Caco-2 (cell line): Measurements from ENCODE around the gene DEK. TPM values are rescaled to one million over a fixed set of nuclear protein-coding genes. Genes with fewer than 3 reads are reported as not detected.

Experiments
- BruUV-seq: library from RNA; stranded (reverse); fragments of 400-500 nt; replicated peaks from 2 replicates; lab custom pipeline; 2021; lab: Mats Ljungman, UMichigan
- CTCF ChIA-PET: fragments of 300-600 bp; sonication (Branson Sonifier 250); formaldehyde crosslinking; loops from one replicate; lab custom pipeline; 2022; ENCODE audit warnings: antibody characterized with exemption; lab: Charles Lee
- POLR2A ChIA-PET: fragments of 300-600 bp; sonication (Branson Sonifier 250); formaldehyde crosslinking; loops from one replicate; lab custom pipeline; 2022; ENCODE audit warnings: antibody characterized with exemption; lab: Charles Lee
- DNase-seq, 2 experiments: peaks; one replicate each; pipeline versions ENCODE4 v3.0.0 to v3.0.0-alpha.2; 2020 to 2022
- H3K27me3 ChIP-seq: replicated peaks from 2 replicates; pipeline ENCODE4 v1.6.0; 2011; ENCODE audit warnings: low read length; ENCODE audit not compliant: control insufficient read depth, insufficient read depth
- H3K36me3 ChIP-seq: 2 replicates; pipeline ENCODE4 v1.5.1; 2011; ENCODE audit warnings: low read length; ENCODE audit not compliant: control insufficient read depth, insufficient read depth
- H3K4me1 ChIP-seq: fragments of 250-450 bp; sonication (Bioruptor Pico); 2 replicates; pipeline ENCODE4 v1.5.1; 2020; ENCODE audit warnings: mild to moderate bottlenecking
- H3K4me3 ChIP-seq: 2 replicates; pipeline ENCODE4 v1.5.1; 2011; ENCODE audit warnings: low read depth, mild to moderate bottlenecking, control low read depth, low read length
- H3K9me3 ChIP-seq: fragments of 250-450 bp; sonication (Bioruptor Pico); 2 replicates; pipeline ENCODE4 v1.5.1; 2020; ENCODE audit warnings: mild to moderate bottlenecking, moderate library complexity
- H3K27ac Mint-ChIP-seq: one replicate; pipeline ENCODE4 v1.8.0; 2022; ENCODE audit warnings: mixed read lengths; ENCODE audit not compliant: unreplicated experiment
- H3K27me3 Mint-ChIP-seq: one replicate; pipeline ENCODE4 v1.8.0; 2022; ENCODE audit warnings: mixed read lengths; ENCODE audit not compliant: insufficient read depth, unreplicated experiment
- H3K36me3 Mint-ChIP-seq: one replicate; pipeline ENCODE4 v1.8.0; 2022; ENCODE audit warnings: mild to moderate bottlenecking, mixed read lengths; ENCODE audit not compliant: insufficient read depth, unreplicated experiment
- H3K4me1 Mint-ChIP-seq: one replicate; pipeline ENCODE4 v1.8.0; 2022; ENCODE audit warnings: low read depth, mixed read lengths; ENCODE audit not compliant: unreplicated experiment
- H3K4me3 Mint-ChIP-seq: one replicate; pipeline ENCODE4 v1.8.0; 2022; ENCODE audit warnings: mild to moderate bottlenecking, moderate library complexity, mixed read lengths; ENCODE audit not compliant: unreplicated experiment
- H3K9me3 Mint-ChIP-seq: one replicate; pipeline ENCODE4 v1.8.0; 2022; ENCODE audit warnings: mixed read lengths; ENCODE audit not compliant: unreplicated experiment
- intact Hi-C: fragments of 100-400 bp; cut with micrococcal nuclease; formaldehyde crosslinking; loops from one replicate; pipeline ENCODE4 v1.10.0; 2022; ENCODE audit not compliant: unreplicated experiment
- total RNA-seq: library from RNA; stranded (reverse); gene quantifications from 2 replicates; pipeline ENCODE4 v1.2.3, GENCODE V29; 2022
- TF ChIP-seq, protein P1 (sequence below), 2 experiments: fragments of 200-600 bp in 1 of 2; IDR thresholded peaks; 1 replicate in 1 of 2; 2 replicates in 1 of 2; pipeline versions ENCODE4 v1.5.1 to v1.8.0; 2011 to 2022; ENCODE audit warnings: antibody characterized with exemption in 1 of 2, control low read depth in 1 of 2, inconsistent platforms in 1 of 2, low read depth in 1 of 2, low read length in 1 of 2, mild to moderate bottlenecking in 1 of 2, moderate library complexity in 1 of 2; ENCODE audit not compliant: insufficient read depth in 1 of 2, severe bottlenecking in 1 of 2, unreplicated experiment in 1 of 2

Gene DEK
- total RNA-seq, 1 experiment from 2014 or later: 170 TPM

DNA sequence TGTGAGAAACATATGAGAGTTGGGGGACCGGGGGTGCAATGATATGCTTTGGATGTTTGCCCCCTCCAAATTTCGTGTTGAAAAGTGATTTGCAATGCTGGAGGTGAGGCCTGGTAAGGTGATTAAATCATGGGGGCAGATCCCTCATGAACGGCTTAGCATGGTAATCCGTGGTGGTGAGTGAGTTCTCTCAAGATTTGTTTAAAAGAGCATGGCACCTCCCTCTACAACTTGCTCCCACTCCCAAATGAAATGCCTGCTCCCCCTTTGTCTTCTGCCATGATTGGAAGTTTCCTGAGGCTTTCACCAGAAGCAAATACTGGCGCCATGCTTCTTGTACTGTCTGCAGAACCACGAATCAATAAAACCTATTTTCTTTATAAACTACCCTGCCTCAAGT lies 2.5 kb downstream of the DEK start:
- DNase-seq: no peak
- TF ChIP-seq, protein P1, sequence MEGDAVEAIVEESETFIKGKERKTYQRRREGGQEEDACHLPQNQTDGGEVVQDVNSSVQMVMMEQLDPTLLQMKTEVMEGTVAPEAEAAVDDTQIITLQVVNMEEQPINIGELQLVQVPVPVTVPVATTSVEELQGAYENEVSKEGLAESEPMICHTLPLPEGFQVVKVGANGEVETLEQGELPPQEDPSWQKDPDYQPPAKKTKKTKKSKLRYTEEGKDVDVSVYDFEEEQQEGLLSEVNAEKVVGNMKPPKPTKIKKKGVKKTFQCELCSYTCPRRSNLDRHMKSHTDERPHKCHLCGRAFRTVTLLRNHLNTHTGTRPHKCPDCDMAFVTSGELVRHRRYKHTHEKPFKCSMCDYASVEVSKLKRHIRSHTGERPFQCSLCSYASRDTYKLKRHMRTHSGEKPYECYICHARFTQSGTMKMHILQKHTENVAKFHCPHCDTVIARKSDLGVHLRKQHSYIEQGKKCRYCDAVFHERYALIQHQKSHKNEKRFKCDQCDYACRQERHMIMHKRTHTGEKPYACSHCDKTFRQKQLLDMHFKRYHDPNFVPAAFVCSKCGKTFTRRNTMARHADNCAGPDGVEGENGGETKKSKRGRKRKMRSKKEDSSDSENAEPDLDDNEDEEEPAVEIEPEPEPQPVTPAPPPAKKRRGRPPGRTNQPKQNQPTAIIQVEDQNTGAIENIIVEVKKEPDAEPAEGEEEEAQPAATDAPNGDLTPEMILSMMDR (IDR thresholded peaks at IDR 0.05; ENCODE audit: insufficient read depth in 1 of 2, low read depth in 1 of 2, low read length in 1 of 2, severe bottlenecking in 1 of 2, unreplicated experiment in 1 of 2): no peak
- Mint-ChIP-seq H3K4me3 (peak overlapping the region; percentile 95), H3K27me3 (no peaks in the 10 kb centered on the region), H3K27ac (no peak overlapping the region), H3K9me3 (no peaks in the 10 kb centered on the region), H3K4me1 (peaks cover 8% of the 10 kb centered on the region), H3K36me3 (peaks cover 48% of the 10 kb centered on the region)
- H3K36me3 ChIP-seq: peaks cover 2% of the 10 kb centered on the region; the same call in 1 of the 2 replicates
- no peaks in the 10 kb centered on the region for H3K9me3 ChIP-seq
- peaks cover 12% of the 10 kb centered on the region for H3K4me1 ChIP-seq
- no TSS peak for BruUV-seq
- H3K27me3 ChIP-seq: no peaks in the 10 kb centered on the region
- ChIA-PET POLR2A (no interaction called here), CTCF (no interaction called here)
- intact Hi-C loops: loop anchor here (5.0 kb wide), 1 partner anchor 105 kb away; the partner anchor contains the start of genes KDM1B and TPMT
- no peak overlapping the region for H3K4me3 ChIP-seq

- H3K27me3 Mint-ChIP-seq: no peaks in the 10 kb centered on the region
- H3K27me3 ChIP-seq: no peaks in the 10 kb centered on the region
- ChIA-PET CTCF (no interaction called here), POLR2A (no interaction called here)
- no TSS peak for BruUV-seq
- intact Hi-C loops: loop anchor here (5.0 kb wide), 1 partner anchor 103 kb away; the partner anchor contains the start of genes KDM1B and TPMT
- H3K4me3 Mint-ChIP-seq: peak overlapping the region; percentile 95
- H3K4me1 Mint-ChIP-seq: peaks cover 7% of the 10 kb centered on the region
- TF ChIP-seq, protein P1 (IDR thresholded peaks at IDR 0.05; ENCODE audit: insufficient read depth in 1 of 2, low read depth in 1 of 2, low read length in 1 of 2, severe bottlenecking in 1 of 2, unreplicated experiment in 1 of 2): no peak
- H3K9me3 ChIP-seq: no peaks in the 10 kb centered on the region
- H3K36me3 ChIP-seq: peaks cover 2% of the 10 kb centered on the region; the same call in 1 of the 2 replicates
- no peak overlapping the region for H3K27ac Mint-ChIP-seq
- no peaks in the 10 kb centered on the region for H3K9me3 Mint-ChIP-seq
- H3K4me1 ChIP-seq: peaks cover 11% of the 10 kb centered on the region
- no peak overlapping the region for H3K4me3 ChIP-seq
- H3K36me3 Mint-ChIP-seq: peaks cover 58% of the 10 kb centered on the region
- no peak for DNase-seq
Measured at GRCh38 chr6:18260448-18261106, 3.8 kb downstream of the DEK start.

GRCh38 chr6:18259675-18260447 lies 4.5 kb downstream of the DEK start:
- no peak overlapping the region for H3K4me3 ChIP-seq

More at GRCh38 chr6:18259675-18260447, 4.5 kb downstream of the DEK start:
- Mint-ChIP-seq H3K27ac (no peak overlapping the region), H3K27me3 (no peaks in the 10 kb centered on the region), H3K9me3 (no peaks in the 10 kb centered on the region), H3K4me3 (no peak overlapping the region), H3K4me1 (no peaks in the 10 kb centered on the region), H3K36me3 (peaks cover 65% of the 10 kb centered on the region)
- ChIA-PET POLR2A (no interaction called here), CTCF (no interaction called here)
- intact Hi-C loops: loop anchor here (5.0 kb wide), 1 partner anchor 103 kb away; the partner anchor contains the start of genes KDM1B and TPMT
- no TSS peak for BruUV-seq
- TF ChIP-seq, protein P1 (IDR thresholded peaks at IDR 0.05; ENCODE audit: insufficient read depth in 1 of 2, low read depth in 1 of 2, low read length in 1 of 2, severe bottlenecking in 1 of 2, unreplicated experiment in 1 of 2): no peak
- DNase-seq: no peak
- no peaks in the 10 kb centered on the region for H3K27me3 ChIP-seq
- H3K4me1 ChIP-seq: peaks cover 6% of the 10 kb centered on the region; the same call in 1 of the 2 replicates
- H3K36me3 ChIP-seq: peaks cover 2% of the 10 kb centered on the region; the same call in 1 of the 2 replicates
- no peaks in the 10 kb centered on the region for H3K9me3 ChIP-seq
